Breast epithelium (tissue), 3 donors: Measurements from ENCODE around the gene EIF4G3.

Source experiments
- CTCF ChIP-seq, 3 donors: fragments of 450-650 bp; IDR thresholded peaks; one replicate each; pipeline ENCODE4 v1.5.1; 2016 to 2017; ENCODE audit warnings: antibody characterized with exemption in 3 of 3, mild to moderate bottlenecking in 3 of 3, moderate library complexity in 3 of 3
- POLR2A ChIP-seq: fragments of 450-650 bp; IDR thresholded peaks from one replicate; pipeline ENCODE4 v1.6.1; 2016; ENCODE audit warnings: antibody characterized with exemption, mild to moderate bottlenecking, moderate library complexity
- POLR2AphosphoS5 ChIP-seq, 3 donors: sonication (generic); formaldehyde crosslinking; IDR thresholded peaks; one replicate each; pipeline ENCODE4 v1.6.1; 2017; ENCODE audit warnings: antibody characterized with exemption in 3 of 3

GRCh38 chr1:20997602-20998224 lies 179.0 kb downstream of the EIF4G3 start:
- no peak for TF ChIP-seq CTCF (IDR thresholded peaks at IDR 0.05)
- no peak for TF ChIP-seq POLR2AphosphoS5 (IDR thresholded peaks at IDR 0.05)
- no peak for TF ChIP-seq POLR2A
